ENCODE data around the gene RBM5.

DNA sequence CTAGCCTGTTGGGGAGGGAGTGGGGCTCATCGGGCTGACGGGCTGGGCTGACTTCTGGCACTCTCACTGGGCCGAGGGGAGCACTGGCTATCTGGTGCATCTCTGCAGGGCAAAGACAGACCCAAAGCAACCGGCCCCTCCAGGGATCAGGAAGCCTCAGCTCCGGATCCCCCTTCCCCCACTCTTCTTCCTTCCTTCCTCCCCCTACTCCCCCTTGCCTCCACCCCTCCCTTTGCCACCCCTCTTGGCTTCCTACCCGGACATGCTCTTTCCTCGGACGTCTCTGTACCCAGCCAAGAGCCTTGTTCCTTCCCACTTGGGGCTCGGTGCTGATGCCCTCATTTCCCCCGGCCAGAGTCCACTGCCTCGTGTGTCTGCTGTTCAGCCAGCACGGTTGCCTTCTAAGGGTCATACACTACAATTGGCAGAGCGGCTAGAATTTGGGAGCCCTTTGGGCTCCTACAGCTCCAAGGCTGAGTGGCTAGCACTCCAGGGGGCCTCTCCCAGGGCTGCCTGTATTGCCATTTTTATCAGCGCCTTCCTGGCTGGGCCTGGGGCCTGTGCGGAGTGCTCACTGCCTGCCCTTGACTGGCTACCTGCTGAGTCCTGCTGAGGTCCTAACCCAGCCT lies 77.3 kb downstream of the RBM5 start:
- no peak for TF ChIP-seq ZNF565 (CRISPR knock-in tag; conservative IDR thresholded peaks at IDR 0.05; ENCODE audit: low read depth)
- TF ChIP-seq ZFP3 (CRISPR knock-in tag; IDR thresholded peaks at IDR 0.05): no peak
- TF ChIP-seq, protein P1, sequence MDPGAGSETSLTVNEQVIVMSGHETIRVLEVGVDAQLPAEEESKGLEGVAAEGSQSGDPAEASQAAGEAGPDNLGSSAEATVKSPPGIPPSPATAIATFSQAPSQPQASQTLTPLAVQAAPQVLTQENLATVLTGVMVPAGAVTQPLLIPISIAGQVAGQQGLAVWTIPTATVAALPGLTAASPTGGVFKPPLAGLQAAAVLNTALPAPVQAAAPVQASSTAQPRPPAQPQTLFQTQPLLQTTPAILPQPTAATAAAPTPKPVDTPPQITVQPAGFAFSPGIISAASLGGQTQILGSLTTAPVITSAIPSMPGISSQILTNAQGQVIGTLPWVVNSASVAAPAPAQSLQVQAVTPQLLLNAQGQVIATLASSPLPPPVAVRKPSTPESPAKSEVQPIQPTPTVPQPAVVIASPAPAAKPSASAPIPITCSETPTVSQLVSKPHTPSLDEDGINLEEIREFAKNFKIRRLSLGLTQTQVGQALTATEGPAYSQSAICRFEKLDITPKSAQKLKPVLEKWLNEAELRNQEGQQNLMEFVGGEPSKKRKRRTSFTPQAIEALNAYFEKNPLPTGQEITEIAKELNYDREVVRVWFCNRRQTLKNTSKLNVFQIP (CRISPR knock-in tag; IDR thresholded peaks at IDR 0.05; ENCODE audit: borderline replicate concordance, low read depth): no peak
- TF ChIP-seq BACH2 (CRISPR knock-in tag; IDR thresholded peaks at IDR 0.05; ENCODE audit: borderline replicate concordance): no peak
- TF ChIP-seq ZFP30 (CRISPR knock-in tag; IDR thresholded peaks at IDR 0.05): no peak
- TF ChIP-seq CSDC2 (CRISPR knock-in tag; IDR thresholded peaks at IDR 0.05): no peak

Measured in SK-N-SH treated with all-trans-retinoic acid at 6 μM for 48 hours (cell line).